ENCODE data around the gene CLN6. TPM values are rescaled to one million over a fixed set of nuclear protein-coding genes. Genes with fewer than 3 reads are reported as not detected.

Gene CLN6
- total RNA-seq, 1 experiment from 2014 or later, result 71.9 TPM

DNA sequence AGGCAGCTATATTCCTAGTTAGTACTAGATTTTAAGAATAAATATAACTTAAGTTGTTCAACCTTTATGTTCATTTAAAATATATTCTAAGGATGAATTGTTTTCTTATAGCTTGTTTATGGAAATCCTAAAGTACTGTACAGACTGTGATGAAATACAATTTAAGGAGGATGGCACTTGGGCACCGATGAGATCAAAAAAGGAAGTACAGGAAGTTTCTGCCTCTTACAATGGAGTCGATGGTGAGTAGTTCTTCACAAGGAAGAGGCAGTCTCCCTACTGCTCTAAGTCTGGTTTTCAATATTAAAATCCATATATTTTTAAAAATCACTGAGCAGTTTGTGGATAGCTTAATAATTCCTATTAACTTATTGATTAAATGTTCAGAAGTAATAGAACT, 54.0 kb downstream of the CLN6 start:
- Histone ChIP-seq H3K18ac (ENCODE audit: insufficient read length, low read depth, low read length) (no peak overlapping the region), H2BK15ac (ENCODE audit: low read depth, low read length) (no peak overlapping the region), H3K9ac (ENCODE audit: extremely low read depth, insufficient read length, low read length) (no peak overlapping the region), H3K27ac (ENCODE audit: insufficient read length, low read depth, low read length) (no peak overlapping the region), H4K20me1 (ENCODE audit: control insufficient read depth, insufficient read depth, insufficient read length) (no peaks in the 10 kb centered on the region), H2BK20ac (ENCODE audit: low read depth, low read length, poor library complexity, severe bottlenecking) (no peak overlapping the region), H3K23me2 (ENCODE audit: insufficient read length, low read depth, low read length, poor library complexity, severe bottlenecking) (no peaks in the 10 kb centered on the region), H3K9me3 (ENCODE audit: control insufficient read depth, low read depth, low read length) (no peaks in the 10 kb centered on the region), H3K4me1 (ENCODE audit: insufficient read depth, low read length) (no peaks in the 10 kb centered on the region), H3K79me1 (ENCODE audit: insufficient read depth, low read depth, low read length, poor library complexity, severe bottlenecking) (no peaks in the 10 kb centered on the region), H3K4ac (ENCODE audit: low read depth, low read length) (no peak overlapping the region), H3K4me2 (ENCODE audit: insufficient read depth, insufficient read length, low read length) (no peak overlapping the region), H3K14ac (ENCODE audit: insufficient read depth, low read length) (no peak overlapping the region), H2BK12ac (ENCODE audit: insufficient read length, low read depth, low read length) (no peak overlapping the region), H3K56ac (ENCODE audit: insufficient read length, low read depth, low read length) (no peak overlapping the region), H4K91ac (ENCODE audit: insufficient read length, low read depth, low read length) (no peak overlapping the region), H3K79me2 (ENCODE audit: insufficient read depth, low read length) (0 out of 2 replicates have a peak, but pooled peaks cover 2% of the 10 kb centered on the region), H3K23ac (ENCODE audit: insufficient read length, low read depth, low read length) (no peak overlapping the region), H4K8ac (replicated peaks; ENCODE audit: insufficient read length, low read depth, low read length) (no peak overlapping the region), H2BK120ac (ENCODE audit: low read depth, low read length, poor library complexity, severe bottlenecking) (no peak overlapping the region), H3T11ph (ENCODE audit: low read length) (no peak overlapping the region), H3K27me3 (ENCODE audit: insufficient read depth, low read length) (no peaks in the 10 kb centered on the region), H2AFZ (ENCODE audit: low read length) (no peak overlapping the region), H2BK5ac (ENCODE audit: insufficient read length, low read length) (no peak overlapping the region), H4K5ac (ENCODE audit: insufficient read length, low read depth, low read length) (no peak overlapping the region), H2AK5ac (ENCODE audit: insufficient read length, low read length) (no peak overlapping the region)
- DNase-seq, result no peak
- no peak overlapping the region for H3K4me3 Mint-ChIP-seq
- no peak overlapping the region for H3K27ac Mint-ChIP-seq
- peaks cover 3 to 29% (median 27%) of the 10 kb centered on the region in 3 experiments; a peak in 6 of 7 replicates for H3K36me3 Mint-ChIP-seq (ENCODE audit: insufficient read depth in 1 of 3, low read depth in 3 of 3)
- TF ChIP-seq, protein P1, sequence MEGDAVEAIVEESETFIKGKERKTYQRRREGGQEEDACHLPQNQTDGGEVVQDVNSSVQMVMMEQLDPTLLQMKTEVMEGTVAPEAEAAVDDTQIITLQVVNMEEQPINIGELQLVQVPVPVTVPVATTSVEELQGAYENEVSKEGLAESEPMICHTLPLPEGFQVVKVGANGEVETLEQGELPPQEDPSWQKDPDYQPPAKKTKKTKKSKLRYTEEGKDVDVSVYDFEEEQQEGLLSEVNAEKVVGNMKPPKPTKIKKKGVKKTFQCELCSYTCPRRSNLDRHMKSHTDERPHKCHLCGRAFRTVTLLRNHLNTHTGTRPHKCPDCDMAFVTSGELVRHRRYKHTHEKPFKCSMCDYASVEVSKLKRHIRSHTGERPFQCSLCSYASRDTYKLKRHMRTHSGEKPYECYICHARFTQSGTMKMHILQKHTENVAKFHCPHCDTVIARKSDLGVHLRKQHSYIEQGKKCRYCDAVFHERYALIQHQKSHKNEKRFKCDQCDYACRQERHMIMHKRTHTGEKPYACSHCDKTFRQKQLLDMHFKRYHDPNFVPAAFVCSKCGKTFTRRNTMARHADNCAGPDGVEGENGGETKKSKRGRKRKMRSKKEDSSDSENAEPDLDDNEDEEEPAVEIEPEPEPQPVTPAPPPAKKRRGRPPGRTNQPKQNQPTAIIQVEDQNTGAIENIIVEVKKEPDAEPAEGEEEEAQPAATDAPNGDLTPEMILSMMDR (conservative IDR thresholded peaks at IDR 0.05), result no peak
- H3K4me1 Mint-ChIP-seq, result no peaks in the 10 kb centered on the region
- WGBS (ENCODE audit: extremely low coverage, insufficient read length, low lambda C conversion rate), result no CpG with 5 or more reads among the region's 2 CpGs
- H3K9me3 Mint-ChIP-seq, result no peaks in the 10 kb centered on the region
- H3K27me3 Mint-ChIP-seq (ENCODE audit: low read depth), result no peaks in the 10 kb centered on the region

All from H9 (cell line).